ENCODE results near the gene MECP2.

DNA sequence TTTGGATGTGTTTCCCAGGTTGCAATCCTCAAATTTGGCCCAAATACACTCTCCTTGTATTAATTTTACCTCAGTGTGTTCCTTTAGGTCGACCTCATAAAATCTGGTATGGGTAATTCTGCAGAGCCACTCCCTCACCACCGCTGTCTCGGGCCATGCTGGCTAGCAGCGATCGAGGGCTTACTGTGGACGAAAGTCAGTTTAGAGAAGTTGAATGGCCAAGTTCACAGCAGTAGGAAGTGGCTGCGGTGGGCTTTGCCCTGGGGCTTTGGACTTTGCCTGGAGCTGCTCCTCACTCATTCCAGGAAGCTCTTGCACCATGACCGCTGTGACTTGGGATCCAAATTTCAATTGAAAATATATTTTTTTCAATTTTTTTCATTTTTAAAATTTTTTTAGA is 105.3 kb downstream of the MECP2 start:
- TF ChIP-seq, protein P1, sequence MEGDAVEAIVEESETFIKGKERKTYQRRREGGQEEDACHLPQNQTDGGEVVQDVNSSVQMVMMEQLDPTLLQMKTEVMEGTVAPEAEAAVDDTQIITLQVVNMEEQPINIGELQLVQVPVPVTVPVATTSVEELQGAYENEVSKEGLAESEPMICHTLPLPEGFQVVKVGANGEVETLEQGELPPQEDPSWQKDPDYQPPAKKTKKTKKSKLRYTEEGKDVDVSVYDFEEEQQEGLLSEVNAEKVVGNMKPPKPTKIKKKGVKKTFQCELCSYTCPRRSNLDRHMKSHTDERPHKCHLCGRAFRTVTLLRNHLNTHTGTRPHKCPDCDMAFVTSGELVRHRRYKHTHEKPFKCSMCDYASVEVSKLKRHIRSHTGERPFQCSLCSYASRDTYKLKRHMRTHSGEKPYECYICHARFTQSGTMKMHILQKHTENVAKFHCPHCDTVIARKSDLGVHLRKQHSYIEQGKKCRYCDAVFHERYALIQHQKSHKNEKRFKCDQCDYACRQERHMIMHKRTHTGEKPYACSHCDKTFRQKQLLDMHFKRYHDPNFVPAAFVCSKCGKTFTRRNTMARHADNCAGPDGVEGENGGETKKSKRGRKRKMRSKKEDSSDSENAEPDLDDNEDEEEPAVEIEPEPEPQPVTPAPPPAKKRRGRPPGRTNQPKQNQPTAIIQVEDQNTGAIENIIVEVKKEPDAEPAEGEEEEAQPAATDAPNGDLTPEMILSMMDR (IDR thresholded peaks at IDR 0.05; ENCODE audit: insufficient read depth, low read length, poor library complexity, severe bottlenecking), result no peak
- no peak for TF ChIP-seq EZH2phosphoT487 (conservative IDR thresholded peaks at IDR 0.05; ENCODE audit: low read length)
